A673 (cell line): ENCODE data around the gene FAIM2.

Experiments
- EZH2 ChIP-seq: fragments of 200-600 bp; sonication (generic); IDR thresholded peaks from 2 replicates; pipeline ENCODE4 v1.6.1; 2017; ENCODE audit warnings: borderline replicate concordance, low read depth, mild to moderate bottlenecking, mixed read lengths, antibody characterized with exemption, low read length; ENCODE audit not compliant: poor library complexity, severe bottlenecking
- TF ChIP-seq, protein P1 (sequence below): fragments of 300-800, 200-600 bp; sonication (generic); conservative IDR thresholded peaks from 2 replicates; pipeline ENCODE4 v1.5.1; 2017; ENCODE audit warnings: low read depth, mild to moderate bottlenecking, antibody characterized with exemption, low read length, moderate library complexity, mixed read lengths

DNA sequence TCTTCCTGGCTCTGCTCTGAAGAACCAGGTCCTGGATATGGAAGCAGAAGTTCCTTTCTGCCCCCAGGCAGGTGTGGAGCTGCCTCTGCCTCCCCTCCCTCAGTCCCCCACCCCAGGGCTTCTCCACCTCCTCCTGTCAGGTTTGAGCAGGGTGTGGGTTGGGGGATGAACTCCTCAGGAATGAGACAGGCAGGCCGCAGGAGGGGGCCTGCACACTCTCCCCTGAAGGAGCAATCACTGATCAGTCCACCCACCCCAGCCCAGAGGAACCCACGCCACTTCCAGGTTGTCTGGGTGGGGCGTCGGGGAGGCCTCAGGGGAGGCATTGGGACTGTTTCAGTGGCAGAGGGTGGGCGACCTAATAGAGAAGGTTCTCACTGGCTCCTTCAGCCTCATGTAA lies 26.6 kb downstream of the FAIM2 start:
- TF ChIP-seq EZH2 = no peak
- TF ChIP-seq, protein P1, sequence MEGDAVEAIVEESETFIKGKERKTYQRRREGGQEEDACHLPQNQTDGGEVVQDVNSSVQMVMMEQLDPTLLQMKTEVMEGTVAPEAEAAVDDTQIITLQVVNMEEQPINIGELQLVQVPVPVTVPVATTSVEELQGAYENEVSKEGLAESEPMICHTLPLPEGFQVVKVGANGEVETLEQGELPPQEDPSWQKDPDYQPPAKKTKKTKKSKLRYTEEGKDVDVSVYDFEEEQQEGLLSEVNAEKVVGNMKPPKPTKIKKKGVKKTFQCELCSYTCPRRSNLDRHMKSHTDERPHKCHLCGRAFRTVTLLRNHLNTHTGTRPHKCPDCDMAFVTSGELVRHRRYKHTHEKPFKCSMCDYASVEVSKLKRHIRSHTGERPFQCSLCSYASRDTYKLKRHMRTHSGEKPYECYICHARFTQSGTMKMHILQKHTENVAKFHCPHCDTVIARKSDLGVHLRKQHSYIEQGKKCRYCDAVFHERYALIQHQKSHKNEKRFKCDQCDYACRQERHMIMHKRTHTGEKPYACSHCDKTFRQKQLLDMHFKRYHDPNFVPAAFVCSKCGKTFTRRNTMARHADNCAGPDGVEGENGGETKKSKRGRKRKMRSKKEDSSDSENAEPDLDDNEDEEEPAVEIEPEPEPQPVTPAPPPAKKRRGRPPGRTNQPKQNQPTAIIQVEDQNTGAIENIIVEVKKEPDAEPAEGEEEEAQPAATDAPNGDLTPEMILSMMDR = no peak
